Lung (tissue), 12 donors: ENCODE results near the gene LDHD. TPM values are rescaled to one million over a fixed set of nuclear protein-coding genes. Genes with fewer than 3 reads are reported as not detected.

Experiments
- ATAC-seq: fragments of 200-7000 bp; cut with Tn5 transposase; one replicate; pipeline ENCODE4 v1.9.1; 2020; ENCODE audit warnings: moderate number of reproducible peaks; ENCODE audit not compliant: insufficient read depth, low FRiP score
- DNase-seq, 3 donors: peaks; one replicate each; pipeline ENCODE4 v3.0.0-alpha.2; 2013 to 2017
- H3K27ac ChIP-seq, 2 donors: one replicate each; pipeline ENCODE4 v1.5.1; 2013; ENCODE audit warnings: mild to moderate bottlenecking in 2 of 2, moderate library complexity in 2 of 2, control low read depth in 1 of 2, inconsistent platforms in 1 of 2, low read depth in 1 of 2, low read length in 1 of 2
- H3K27me3 ChIP-seq, 3 donors: one replicate each; pipeline ENCODE4 v1.5.1; 2013; ENCODE audit warnings: low read length in 2 of 3; ENCODE audit not compliant: control insufficient read depth in 3 of 3, insufficient read depth in 3 of 3
- H3K36me3 ChIP-seq, 4 donors: one replicate each; pipeline ENCODE4 v1.5.1; 2013; ENCODE audit warnings: low read length in 4 of 4, mild to moderate bottlenecking in 1 of 4, moderate library complexity in 1 of 4; ENCODE audit not compliant: control insufficient read depth in 4 of 4, insufficient read depth in 4 of 4
- H3K4me1 ChIP-seq, 5 donors: one replicate each; pipeline ENCODE4 v1.5.1; 2013; ENCODE audit warnings: low read length in 5 of 5, mild to moderate bottlenecking in 2 of 5, moderate library complexity in 1 of 5; ENCODE audit not compliant: control insufficient read depth in 5 of 5, insufficient read depth in 5 of 5
- H3K4me3 ChIP-seq: one replicate; pipeline ENCODE4 v1.5.1; 2013; ENCODE audit warnings: mild to moderate bottlenecking, control low read depth, moderate library complexity
- H3K9ac ChIP-seq, 2 donors: one replicate each; pipeline ENCODE4 v1.5.1; 2013; ENCODE audit warnings: low read length in 2 of 2, control low read depth in 1 of 2; ENCODE audit not compliant: insufficient read depth in 1 of 2
- H3K9me3 ChIP-seq, 4 donors: one replicate each; pipeline ENCODE4 v1.5.1; 2013; ENCODE audit warnings: low read length in 3 of 4, mild to moderate bottlenecking in 1 of 4, moderate library complexity in 1 of 4; ENCODE audit not compliant: control insufficient read depth in 4 of 4, insufficient read depth in 3 of 4
- WGBS, 2 donors: extraction: QIAGEN DNeasy Blood & Tissue Kit; methylation state at CpG; one replicate each; pipeline ENCODE4 v1.1.7; 2013; 5-methylcytosine and 5-hydroxymethylcytosine counted together
- polyA plus RNA-seq, 2 donors: library from polyadenylated mRNA; stranded (reverse); fragments of 200-250 nt; gene quantifications; one replicate each; pipeline ENCODE4 v1.2.1, GENCODE V29; 2013
- total RNA-seq, 2 donors: library from RNA; depleted of rRNA in 1 of 2; stranded (reverse); fragments of >200 nt in 1 of 2; gene quantifications; one replicate each; pipeline ENCODE4 v1.2.1, GENCODE V29; 2014 to 2021
- TF ChIP-seq, protein P1 (sequence below): IDR thresholded peaks from 2 replicates; pipeline ENCODE4 v1.5.1; 2012; ENCODE audit warnings: mild to moderate bottlenecking; ENCODE audit errors: control extremely low read depth, extremely low read depth
- donor health status: control.
- donor health status: control.
- donor health status: Bipolar disorder and iron deficiency.
- donor health status: healthy.
- donor health status: DM: yes; HTN: yes; CAD: no.

LDHD gene
- total and polyA plus RNA-seq, 4 donors = 4.3 to 17.0 (median 8.1) TPM

- Histone ChIP-seq H3K27ac (peak overlapping the region in 1 of 2 donors; percentile 81), H3K4me3 (no peak overlapping the region), H3K36me3 (peaks cover 0 to 8% (median 0%) of the 10 kb centered on the region in 4 donors), H3K9ac (no peak overlapping the region), H3K27me3 (no peaks in the 10 kb centered on the region), H3K9me3 (no peaks in the 10 kb centered on the region), H3K4me1 (peaks cover 0 to 48% (median 33%) of the 10 kb centered on the region in 5 donors)
- TF ChIP-seq, protein P1, sequence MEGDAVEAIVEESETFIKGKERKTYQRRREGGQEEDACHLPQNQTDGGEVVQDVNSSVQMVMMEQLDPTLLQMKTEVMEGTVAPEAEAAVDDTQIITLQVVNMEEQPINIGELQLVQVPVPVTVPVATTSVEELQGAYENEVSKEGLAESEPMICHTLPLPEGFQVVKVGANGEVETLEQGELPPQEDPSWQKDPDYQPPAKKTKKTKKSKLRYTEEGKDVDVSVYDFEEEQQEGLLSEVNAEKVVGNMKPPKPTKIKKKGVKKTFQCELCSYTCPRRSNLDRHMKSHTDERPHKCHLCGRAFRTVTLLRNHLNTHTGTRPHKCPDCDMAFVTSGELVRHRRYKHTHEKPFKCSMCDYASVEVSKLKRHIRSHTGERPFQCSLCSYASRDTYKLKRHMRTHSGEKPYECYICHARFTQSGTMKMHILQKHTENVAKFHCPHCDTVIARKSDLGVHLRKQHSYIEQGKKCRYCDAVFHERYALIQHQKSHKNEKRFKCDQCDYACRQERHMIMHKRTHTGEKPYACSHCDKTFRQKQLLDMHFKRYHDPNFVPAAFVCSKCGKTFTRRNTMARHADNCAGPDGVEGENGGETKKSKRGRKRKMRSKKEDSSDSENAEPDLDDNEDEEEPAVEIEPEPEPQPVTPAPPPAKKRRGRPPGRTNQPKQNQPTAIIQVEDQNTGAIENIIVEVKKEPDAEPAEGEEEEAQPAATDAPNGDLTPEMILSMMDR = no peak
- 30 to 51% methylated on average over 15 to 16 of the region's 16 CpGs for WGBS, 2 donors
- DNase-seq = peak in 1 of 3 donors; percentile 65
- ATAC-seq = no peak
These were observed 16.6 kb downstream of the LDHD start for GRCh38 chr16:75099738-75100602.

GRCh38 chr16:75099075-75099667 is 17.4 kb downstream of the LDHD start:
- TF ChIP-seq, protein P1 = no peak
- no peak for DNase-seq
- Histone ChIP-seq H3K9me3 (no peaks in the 10 kb centered on the region), H3K36me3 (peaks cover 0 to 8% (median 1%) of the 10 kb centered on the region in 4 donors), H3K4me1 (peaks cover 0 to 41% (median 27%) of the 10 kb centered on the region in 5 donors), H3K27ac (peak overlapping the region in 1 of 2 donors; percentile 81), H3K9ac (no peak overlapping the region), H3K4me3 (no peak overlapping the region), H3K27me3 (no peaks in the 10 kb centered on the region)
- WGBS, 2 donors = 68 to 72% methylated on average over 8 of the region's 8 CpGs
- ATAC-seq = no peak

GRCh38 chr16:75097941-75098901 is 18.4 kb downstream of the LDHD start:
- DNase-seq = no peak

More at GRCh38 chr16:75097941-75098901, 18.4 kb downstream of the LDHD start:
- WGBS, 2 donors = 69 to 83% methylated on average over 15 of the region's 15 CpGs
- Histone ChIP-seq H3K36me3 (peaks cover 0 to 12% (median 3%) of the 10 kb centered on the region in 4 donors), H3K9ac (no peak overlapping the region), H3K9me3 (no peaks in the 10 kb centered on the region), H3K27ac (peak overlapping the region in 1 of 2 donors; percentile 78), H3K4me3 (no peak overlapping the region), H3K27me3 (no peaks in the 10 kb centered on the region), H3K4me1 (peaks cover 0 to 41% (median 29%) of the 10 kb centered on the region in 5 donors)
- peak; percentile 47 for ATAC-seq
- TF ChIP-seq, protein P1 = no peak
